ENCODE data around the gene TLE1.
"Not testable (repeated sequence)": the region's sequence is repeated elsewhere in the genome, so short reads cannot be mapped to it uniquely, and the experiment has no call there.

Gene TLE1

GRCh38 chr9:81621785-81622259, 67.5 kb downstream of the TLE1 start:
- no peak for DNase-seq (ENCODE audit: low spot score)

- DNase-seq (ENCODE audit: low spot score) = no peak
These were observed 68.2 kb downstream of the TLE1 start for GRCh38 chr9:81621118-81621517.

GRCh38 chr9:81620002-81620390, 69.4 kb downstream of the TLE1 start:
- DNase-seq (ENCODE audit: low spot score) = peak; percentile 4

GRCh38 chr9:81619353-81620001, 69.9 kb downstream of the TLE1 start:
- no peak for DNase-seq (ENCODE audit: low spot score)

- no peak for DNase-seq (ENCODE audit: low spot score)
These were observed 70.4 kb downstream of the TLE1 start for GRCh38 chr9:81618923-81619322.

- DNase-seq (ENCODE audit: low spot score) = no peak
These were observed 73.2 kb downstream of the TLE1 start for GRCh38 chr9:81616141-81616540.

- DNase-seq (ENCODE audit: low spot score) = no peak
These were observed 75.0 kb downstream of the TLE1 start for GRCh38 chr9:81614335-81614734.

- no peak for DNase-seq (ENCODE audit: low spot score)
These were observed 76.1 kb downstream of the TLE1 start for GRCh38 chr9:81613002-81613812.

- DNase-seq (ENCODE audit: low spot score) = no peak
These were observed 77.7 kb downstream of the TLE1 start for GRCh38 chr9:81611664-81612063.

- no peak for DNase-seq (ENCODE audit: low spot score)
These were observed 78.6 kb downstream of the TLE1 start for GRCh38 chr9:81610740-81611107.

- DNase-seq (ENCODE audit: low spot score) = no peak
These were observed 79.3 kb downstream of the TLE1 start for GRCh38 chr9:81609782-81610739.

GRCh38 chr9:81608289-81608657, 81.1 kb downstream of the TLE1 start:
- DNase-seq (ENCODE audit: low spot score) = no peak

GRCh38 chr9:81607593-81608288, 81.6 kb downstream of the TLE1 start:
- DNase-seq (ENCODE audit: low spot score) = no peak

GRCh38 chr9:81606261-81606660, 83.1 kb downstream of the TLE1 start:
- not testable (repeated sequence) for DNase-seq (ENCODE audit: low spot score)

- DNase-seq (ENCODE audit: low spot score) = no peak
These were observed 84.1 kb downstream of the TLE1 start for GRCh38 chr9:81605170-81605670.

- no peak for DNase-seq (ENCODE audit: low spot score)
These were observed 84.8 kb downstream of the TLE1 start for GRCh38 chr9:81604306-81605169.

GRCh38 chr9:81602887-81603680, 86.3 kb downstream of the TLE1 start:
- DNase-seq (ENCODE audit: low spot score) = no peak

- DNase-seq (ENCODE audit: low spot score) = no peak
These were observed 87.4 kb downstream of the TLE1 start for GRCh38 chr9:81601639-81602623.

- DNase-seq (ENCODE audit: low spot score) = no peak
These were observed 88.7 kb downstream of the TLE1 start for GRCh38 chr9:81600631-81601030.
